GM10248 (cell line): ENCODE data around the gene CYTH3.

Source experiments
- CTCF ChIA-PET: fragments of 300-600 bp; sonication (Branson Sonifier 250); formaldehyde crosslinking; extraction: SDS; loops from one replicate; lab custom pipeline; 2021; ENCODE audit warnings: antibody characterized with exemption; lab: Yijun Ruan, JAX
- POLR2A ChIA-PET: fragments of 350-650 bp; sonication (Branson Sonifier 250); formaldehyde crosslinking; extraction: SDS; loops from one replicate; lab custom pipeline; 2020; ENCODE audit warnings: antibody characterized with exemption; lab: Yijun Ruan, JAX
- DNase-seq: peaks from one replicate; pipeline ENCODE4 v3.0.0; 2012; ENCODE audit errors: extremely low spot score
- TF ChIP-seq, protein P1 (sequence below): IDR thresholded peaks from 2 replicates; pipeline ENCODE4 v1.5.1; 2012; ENCODE audit warnings: mild to moderate bottlenecking, low read depth; ENCODE audit errors: extremely low read depth, missing control alignments, control extremely low read depth

The CYTH3 gene

DNA sequence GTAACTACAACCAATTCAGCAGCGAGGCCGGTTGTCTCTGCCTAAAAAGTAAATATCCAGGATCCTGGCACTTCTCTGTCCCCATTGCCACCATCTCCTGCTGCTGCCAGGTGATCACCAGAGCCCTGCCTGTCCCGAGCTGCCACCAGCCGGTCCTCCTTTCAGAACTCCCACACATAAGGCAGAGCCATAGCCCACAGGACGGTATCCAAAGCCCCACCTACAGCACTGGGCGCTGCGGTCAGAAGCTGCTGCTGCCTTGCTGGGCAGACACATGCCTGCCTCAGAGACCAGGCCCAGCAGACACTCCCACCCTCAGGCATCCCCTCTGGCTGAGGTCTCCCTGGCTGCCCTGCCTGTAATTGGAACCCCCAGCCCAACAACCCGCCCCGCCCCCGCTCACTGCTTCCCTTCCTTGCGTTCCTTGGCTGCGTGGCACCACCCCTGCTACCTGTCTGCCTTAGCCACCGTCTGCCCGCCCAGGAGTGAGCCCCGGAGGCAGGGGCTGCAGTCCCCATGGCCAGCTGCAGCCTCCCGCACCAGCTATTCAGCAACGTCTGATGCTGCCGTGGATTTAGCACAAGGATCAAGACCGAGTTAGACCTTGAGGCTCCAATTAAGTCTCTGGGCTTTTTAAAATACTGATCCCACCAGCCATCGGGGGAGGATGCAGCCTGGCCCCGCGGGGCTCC, 100.7 kb downstream of the CYTH3 start:
- TF ChIP-seq, protein P1, sequence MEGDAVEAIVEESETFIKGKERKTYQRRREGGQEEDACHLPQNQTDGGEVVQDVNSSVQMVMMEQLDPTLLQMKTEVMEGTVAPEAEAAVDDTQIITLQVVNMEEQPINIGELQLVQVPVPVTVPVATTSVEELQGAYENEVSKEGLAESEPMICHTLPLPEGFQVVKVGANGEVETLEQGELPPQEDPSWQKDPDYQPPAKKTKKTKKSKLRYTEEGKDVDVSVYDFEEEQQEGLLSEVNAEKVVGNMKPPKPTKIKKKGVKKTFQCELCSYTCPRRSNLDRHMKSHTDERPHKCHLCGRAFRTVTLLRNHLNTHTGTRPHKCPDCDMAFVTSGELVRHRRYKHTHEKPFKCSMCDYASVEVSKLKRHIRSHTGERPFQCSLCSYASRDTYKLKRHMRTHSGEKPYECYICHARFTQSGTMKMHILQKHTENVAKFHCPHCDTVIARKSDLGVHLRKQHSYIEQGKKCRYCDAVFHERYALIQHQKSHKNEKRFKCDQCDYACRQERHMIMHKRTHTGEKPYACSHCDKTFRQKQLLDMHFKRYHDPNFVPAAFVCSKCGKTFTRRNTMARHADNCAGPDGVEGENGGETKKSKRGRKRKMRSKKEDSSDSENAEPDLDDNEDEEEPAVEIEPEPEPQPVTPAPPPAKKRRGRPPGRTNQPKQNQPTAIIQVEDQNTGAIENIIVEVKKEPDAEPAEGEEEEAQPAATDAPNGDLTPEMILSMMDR, result no peak
- ChIA-PET POLR2A (no interaction called here), CTCF (interaction anchor here (1.1 to 1.9 kb wide), 2 partner anchors 10 to 152 kb away, joined by 3 to 4 read pairs; no protein-coding TSS in a partner anchor)
- no peak for DNase-seq

DNA sequence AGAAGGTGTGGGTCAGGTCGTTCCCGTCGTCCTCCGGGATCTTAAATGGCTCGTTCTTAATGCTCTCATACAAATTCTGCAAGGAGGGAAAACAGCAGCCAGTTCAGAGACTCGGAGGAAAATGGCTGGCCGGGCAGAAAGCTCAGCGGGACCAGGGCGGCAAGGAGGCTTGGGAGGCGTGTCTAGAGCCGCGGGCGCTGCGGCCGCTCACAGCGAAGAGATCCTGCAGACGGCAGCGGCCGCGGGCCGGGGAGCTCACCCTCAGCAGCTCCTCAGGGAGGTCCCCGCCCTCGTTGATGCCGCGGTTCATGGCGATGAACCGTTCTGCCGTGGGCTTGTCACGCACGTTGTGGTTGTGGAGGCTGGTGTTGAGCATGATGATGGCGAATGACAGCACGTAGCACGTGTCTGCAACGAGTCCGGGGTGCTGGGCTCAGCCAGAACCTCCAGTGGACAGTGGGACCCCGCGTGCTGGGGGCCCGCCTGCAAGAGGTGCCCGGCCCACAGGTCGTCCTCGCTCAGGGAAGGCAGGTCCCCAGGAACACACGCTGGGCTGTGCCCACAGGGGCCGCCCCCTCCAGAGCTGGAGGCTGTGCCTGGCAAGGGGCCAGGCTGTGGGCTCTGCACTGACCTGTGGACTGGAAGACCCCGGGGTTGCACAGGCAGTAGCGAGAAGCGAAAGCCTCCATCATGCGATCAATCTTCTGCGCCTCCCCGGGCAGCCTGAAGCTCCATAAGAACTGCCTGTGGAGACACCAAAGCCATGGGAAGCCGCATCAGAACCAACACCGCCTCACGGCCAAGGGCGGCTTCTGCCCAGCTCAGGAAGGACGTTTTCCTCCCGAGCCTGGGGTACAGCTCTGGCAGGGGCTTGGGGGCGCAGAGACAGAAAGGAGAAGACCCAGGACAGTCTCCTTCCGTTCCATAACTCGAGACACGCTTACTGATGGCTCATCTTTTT, 101.6 kb downstream of the CYTH3 start:
- ChIA-PET CTCF (interaction anchor here (1.0 to 1.9 kb wide), 4 partner anchors 9 to 153 kb away, joined by 3 to 4 read pairs (median 4); no protein-coding TSS in a partner anchor), POLR2A (interaction anchor here (0.6 to 0.9 kb wide), 2 partner anchors 30 to 1963 kb away, joined by 6 read pairs; no protein-coding TSS in a partner anchor)
- TF ChIP-seq, protein P1, result no peak
- no peak for DNase-seq

DNA sequence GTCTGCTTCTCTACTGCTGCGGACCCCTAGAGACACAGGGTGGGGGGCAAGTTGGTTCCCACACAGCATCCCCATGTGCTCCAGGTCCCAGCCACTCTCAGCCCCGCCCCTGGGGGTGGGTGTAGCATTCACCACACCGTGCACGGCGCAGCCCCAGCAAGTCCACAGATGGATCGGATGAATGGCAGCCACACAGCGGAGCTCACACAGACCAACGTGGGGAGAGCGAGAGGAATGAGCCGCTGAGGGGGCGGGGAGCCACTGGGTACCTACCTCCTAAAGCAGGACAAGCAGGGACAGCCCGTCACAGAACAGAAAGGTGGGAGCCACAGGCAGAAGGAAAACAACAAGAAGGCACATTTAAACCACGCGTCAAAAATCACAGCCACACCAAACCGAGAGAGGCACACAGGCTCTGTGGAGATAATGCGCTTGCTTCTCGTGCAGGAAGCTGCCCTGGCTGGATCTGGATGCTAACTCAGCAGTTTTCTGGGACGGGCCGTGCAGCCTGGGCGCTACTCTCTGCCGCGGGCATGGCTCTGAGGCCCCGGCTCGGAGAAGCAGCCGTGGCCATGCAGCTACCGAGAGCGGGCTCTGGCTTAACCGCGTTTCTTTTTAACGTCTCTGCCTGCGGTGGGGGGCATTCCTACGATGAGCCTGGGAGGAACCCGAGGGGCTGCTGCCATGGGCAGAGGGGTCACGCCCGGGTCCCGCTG, 102.5 kb downstream of the CYTH3 start:
- TF ChIP-seq, protein P1, result no peak
- no peak for DNase-seq
- POLR2A ChIA-PET, result interaction anchor here (0.6 kb wide), 1 partner anchor 1963 kb away, joined by 6 read pairs; no protein-coding TSS in a partner anchor
- CTCF ChIA-PET, result interaction anchor here (1.0 to 1.4 kb wide), 2 partner anchors 10 to 27 kb away, joined by 3 to 4 read pairs; no protein-coding TSS in a partner anchor

DNA sequence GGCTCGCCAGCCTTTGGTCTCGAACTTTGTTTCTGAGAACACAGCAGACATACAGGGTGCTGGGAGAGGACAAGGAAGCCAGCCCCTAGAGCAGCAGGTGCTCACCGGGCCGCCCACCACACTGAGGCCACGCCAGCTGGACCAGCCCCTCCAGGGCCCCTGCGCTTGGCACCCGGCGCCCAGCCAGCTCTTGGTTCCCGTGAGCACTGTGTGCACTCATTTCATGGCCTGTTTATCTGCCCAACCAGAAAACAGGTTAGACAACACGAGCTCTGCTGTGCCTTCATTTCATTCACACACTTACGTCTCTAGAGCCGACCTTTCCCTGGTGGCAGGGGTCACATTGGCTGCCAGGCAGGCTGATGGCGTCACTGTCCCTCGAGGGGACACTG, 104.0 kb downstream of the CYTH3 start:
- POLR2A ChIA-PET, result no interaction called here
- TF ChIP-seq, protein P1, result no peak
- CTCF ChIA-PET, result no interaction called here
- no peak for DNase-seq

DNA sequence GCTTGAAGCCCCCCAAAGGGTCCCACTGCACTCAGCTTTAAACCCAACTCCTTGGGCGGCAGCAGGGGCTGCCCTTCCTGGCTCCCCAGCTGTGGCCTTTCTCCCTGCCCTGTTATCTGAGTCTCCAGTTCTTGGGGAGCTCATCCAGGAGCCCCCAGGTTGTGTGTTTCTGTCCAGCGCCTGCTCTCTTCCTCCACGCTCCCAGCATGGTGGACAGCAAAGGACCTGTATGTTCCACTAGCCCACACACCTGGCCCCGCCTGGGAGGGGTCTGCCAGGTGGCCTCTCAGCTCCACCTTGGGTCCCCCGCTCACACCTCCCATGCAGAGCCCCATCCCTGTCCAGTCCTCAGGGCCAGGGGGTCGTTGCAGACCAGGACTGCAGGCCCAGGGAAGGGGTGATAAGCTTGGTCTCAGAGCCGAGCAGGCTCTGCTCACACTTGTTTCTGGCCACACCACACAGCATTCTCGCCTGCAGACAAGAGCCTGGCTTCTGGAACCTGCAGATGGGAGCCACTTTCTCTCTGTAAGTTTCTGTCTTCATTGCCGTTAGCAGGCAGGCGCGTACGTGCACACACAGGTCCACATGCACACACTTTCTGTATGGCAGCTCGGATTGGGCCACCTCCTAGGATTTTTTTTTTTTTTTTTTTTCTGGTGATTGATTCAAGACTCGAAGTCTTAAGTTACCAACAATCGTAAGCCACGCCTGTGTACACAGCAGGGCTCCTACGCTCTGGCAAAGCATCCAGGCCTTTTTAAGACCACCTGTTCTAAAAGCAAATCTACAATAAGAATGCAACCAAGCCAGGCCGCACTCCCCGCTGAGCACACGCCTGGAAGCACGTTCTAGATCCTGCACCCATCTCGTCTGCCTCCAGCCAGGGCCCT, 104.6 kb downstream of the CYTH3 start:
- ChIA-PET CTCF (no interaction called here), POLR2A (interaction anchor here (0.6 kb wide), 1 partner anchor 182 kb away, joined by 7 read pairs; no protein-coding TSS in a partner anchor)
- no peak for DNase-seq
- TF ChIP-seq, protein P1, result no peak
